GM12874 (cell line): Measurements from ENCODE around the gene EDEM1.

Experiments
- TF ChIP-seq, protein P1 (sequence below): IDR thresholded peaks from 2 replicates; pipeline ENCODE4 v1.5.1; 2011; ENCODE audit warnings: low read depth, mild to moderate bottlenecking, control low read depth, low read length, moderate library complexity; ENCODE audit not compliant: insufficient read depth

Gene EDEM1

DNA sequence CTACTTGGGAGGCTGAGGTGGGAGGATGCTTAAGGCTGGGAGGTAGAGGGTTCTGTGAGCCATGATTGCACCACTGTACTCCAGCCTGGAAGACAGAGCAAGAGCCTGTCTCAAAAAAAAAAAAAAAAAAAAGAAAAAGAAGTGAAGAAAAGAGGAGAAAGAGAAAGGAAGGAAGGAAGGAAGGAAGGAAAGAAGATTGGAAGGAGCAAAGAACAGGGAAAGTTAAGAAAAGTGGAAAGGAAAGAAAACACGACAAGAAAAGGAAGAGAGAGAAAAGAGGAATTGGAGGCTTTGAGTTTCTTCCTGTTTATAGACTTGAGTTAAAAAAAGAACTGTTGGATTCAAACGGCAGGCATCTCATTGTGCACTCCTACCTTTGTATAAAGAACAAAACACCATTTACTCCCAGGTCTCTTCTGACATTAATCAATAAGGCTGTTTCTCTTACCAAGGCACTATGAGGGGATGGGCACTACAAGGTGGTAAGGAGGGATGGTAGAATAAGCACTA, 73.5 kb downstream of the EDEM1 start:
- TF ChIP-seq, protein P1, sequence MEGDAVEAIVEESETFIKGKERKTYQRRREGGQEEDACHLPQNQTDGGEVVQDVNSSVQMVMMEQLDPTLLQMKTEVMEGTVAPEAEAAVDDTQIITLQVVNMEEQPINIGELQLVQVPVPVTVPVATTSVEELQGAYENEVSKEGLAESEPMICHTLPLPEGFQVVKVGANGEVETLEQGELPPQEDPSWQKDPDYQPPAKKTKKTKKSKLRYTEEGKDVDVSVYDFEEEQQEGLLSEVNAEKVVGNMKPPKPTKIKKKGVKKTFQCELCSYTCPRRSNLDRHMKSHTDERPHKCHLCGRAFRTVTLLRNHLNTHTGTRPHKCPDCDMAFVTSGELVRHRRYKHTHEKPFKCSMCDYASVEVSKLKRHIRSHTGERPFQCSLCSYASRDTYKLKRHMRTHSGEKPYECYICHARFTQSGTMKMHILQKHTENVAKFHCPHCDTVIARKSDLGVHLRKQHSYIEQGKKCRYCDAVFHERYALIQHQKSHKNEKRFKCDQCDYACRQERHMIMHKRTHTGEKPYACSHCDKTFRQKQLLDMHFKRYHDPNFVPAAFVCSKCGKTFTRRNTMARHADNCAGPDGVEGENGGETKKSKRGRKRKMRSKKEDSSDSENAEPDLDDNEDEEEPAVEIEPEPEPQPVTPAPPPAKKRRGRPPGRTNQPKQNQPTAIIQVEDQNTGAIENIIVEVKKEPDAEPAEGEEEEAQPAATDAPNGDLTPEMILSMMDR: no peak

DNA sequence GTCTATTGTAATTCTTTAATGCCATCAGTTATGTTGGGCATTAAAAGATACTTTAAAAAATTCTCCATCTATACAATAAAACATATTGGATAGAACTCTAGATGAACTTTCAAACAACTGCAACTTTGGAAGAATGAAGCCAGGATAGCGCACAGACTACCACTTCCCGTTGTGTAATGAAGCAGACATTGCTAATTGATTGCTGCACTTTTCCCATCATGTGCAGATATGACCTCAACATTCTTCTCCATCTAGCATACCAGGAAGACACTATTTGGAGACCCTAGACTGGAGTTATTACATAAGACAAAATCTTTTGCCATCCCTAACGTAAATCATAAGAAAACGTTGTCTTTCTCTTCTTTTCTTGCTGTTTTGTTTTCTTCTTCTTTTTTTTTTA, 75.0 kb downstream of the EDEM1 start:
- TF ChIP-seq, protein P1: no peak

DNA sequence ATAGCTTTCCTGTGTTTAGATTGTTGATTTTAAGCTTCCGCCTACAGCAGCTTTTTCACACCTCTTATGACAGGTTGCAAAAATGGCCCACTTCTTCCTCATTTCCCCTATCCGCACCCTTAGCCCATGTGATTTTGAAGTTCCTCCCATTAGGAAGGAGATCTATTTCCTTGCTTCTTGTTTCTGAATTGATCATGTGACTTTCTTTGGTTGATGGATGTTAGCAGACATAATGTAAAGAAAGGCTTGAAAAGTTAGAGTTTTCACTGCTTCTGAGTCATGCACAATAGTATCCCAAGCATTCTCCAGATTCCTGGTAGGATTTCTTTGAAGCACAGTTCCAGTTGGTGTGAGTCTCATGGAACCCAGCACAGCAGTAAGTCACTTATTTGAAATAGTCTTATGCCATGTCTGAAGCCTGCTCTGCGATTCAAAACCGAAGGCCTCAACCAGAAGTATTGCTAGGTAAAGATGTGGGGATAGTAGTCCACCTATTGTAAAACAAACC, 76.6 kb downstream of the EDEM1 start:
- TF ChIP-seq, protein P1: no peak

DNA sequence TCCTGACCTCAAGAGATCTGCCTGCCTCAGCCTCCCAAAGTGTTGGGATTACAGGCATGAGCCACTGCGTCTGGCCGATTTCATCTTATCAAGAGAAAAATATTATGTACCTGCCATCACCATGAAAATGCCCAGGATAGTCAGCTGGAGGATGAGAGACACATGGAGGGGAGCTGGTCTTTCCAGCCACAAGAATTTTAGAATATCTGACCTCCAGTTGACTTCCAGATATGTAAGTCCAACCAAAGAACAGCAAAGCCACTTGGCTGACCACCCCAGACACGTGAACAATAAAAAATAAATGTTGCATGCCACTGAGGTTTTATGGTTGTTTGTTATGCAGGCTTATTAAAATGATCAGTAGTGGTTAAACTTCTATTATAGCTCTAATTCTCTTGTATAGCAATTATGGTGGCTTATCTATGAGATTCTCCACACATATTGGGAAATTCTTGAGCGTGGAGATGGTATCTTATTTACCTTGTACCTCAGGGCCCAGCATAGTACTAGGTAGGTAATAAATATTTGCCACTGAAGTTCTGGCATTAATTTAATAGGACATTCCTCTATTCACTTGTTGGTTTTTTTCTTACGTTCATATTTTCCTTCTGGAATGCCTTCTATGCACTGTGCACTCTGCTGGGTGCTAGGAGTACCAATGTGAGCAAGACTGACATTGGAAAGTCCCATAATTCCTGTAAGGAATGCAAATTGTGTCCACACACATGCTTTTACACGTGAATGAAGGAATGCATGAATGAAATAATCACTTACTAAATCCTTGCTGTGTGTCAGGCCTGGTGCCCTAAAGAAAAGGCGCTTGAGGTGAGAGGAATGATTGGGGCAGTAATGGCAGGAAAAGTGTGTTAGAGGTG, 77.6 kb downstream of the EDEM1 start:
- TF ChIP-seq, protein P1: no peak

DNA sequence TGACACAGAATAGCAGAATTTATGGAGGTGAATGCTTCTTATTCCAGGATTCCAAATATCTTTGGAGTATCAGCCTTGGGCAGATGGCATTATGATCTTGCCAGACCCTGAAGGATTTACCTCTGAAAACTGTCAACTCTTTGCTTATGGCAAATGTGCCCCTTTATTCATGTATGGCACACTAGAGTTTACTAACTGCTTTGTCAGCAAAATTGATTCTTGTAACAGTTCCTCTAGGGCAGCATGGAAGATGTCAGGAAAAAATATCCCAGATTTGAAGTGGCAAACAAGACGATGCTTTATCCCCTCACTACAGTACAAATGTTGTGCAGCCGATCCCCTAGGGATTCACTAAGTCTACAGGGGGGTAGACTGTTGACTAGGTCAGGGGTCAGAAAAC, 79.7 kb downstream of the EDEM1 start:
- TF ChIP-seq, protein P1: no peak

DNA sequence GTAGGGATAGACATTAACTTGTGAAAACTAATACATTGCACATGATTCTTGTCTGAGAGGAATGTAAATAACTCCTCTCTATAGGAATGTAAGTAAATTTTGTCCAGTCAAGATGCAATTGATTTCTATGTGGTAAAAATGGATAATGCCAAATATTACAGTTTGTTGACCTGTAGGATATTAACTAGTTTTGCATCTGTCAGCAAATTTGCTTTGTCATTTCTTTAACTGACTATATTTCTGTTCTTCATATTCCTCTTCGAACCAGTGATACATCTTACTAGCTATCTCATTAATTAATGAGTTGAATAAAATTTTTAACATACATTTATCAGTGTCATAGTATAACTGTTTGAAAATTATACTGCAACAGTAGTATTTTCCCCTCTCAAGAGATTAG, 80.4 kb downstream of the EDEM1 start:
- TF ChIP-seq, protein P1: no peak
